Neuronal stem cell (in vitro differentiated cells): ENCODE results near the gene KRT79.

Experiments used
- DNase-seq: peaks from one replicate; pipeline ENCODE4 v3.0.0-alpha.2; 2013; ENCODE audit warnings: low spot score
- H2AFZ ChIP-seq: one replicate; pipeline ENCODE4 v1.6.1; 2013; ENCODE audit warnings: mild to moderate bottlenecking, low read length, inconsistent platforms
- H2AK5ac ChIP-seq: 2 replicates; pipeline ENCODE4 v1.6.1; 2013; ENCODE audit warnings: low read depth, mild to moderate bottlenecking, inconsistent platforms, low read length, moderate library complexity, mixed read lengths
- H2BK120ac ChIP-seq: 2 replicates; pipeline ENCODE4 v1.6.1; 2013; ENCODE audit warnings: low read depth, mild to moderate bottlenecking, inconsistent platforms, low read length, moderate library complexity, mixed read lengths
- H2BK12ac ChIP-seq: one replicate; pipeline ENCODE4 v1.6.1; 2013; ENCODE audit warnings: low read length, inconsistent platforms
- H2BK15ac ChIP-seq: 2 replicates; pipeline ENCODE4 v1.6.1; 2013; ENCODE audit warnings: mild to moderate bottlenecking, low read length, inconsistent platforms, mixed read lengths
- H2BK5ac ChIP-seq: one replicate; pipeline ENCODE4 v1.6.1; 2013; ENCODE audit warnings: inconsistent platforms, mild to moderate bottlenecking, low read length, moderate library complexity
- H3K14ac ChIP-seq: one replicate; pipeline ENCODE4 v1.6.1; 2013; ENCODE audit warnings: low read length, inconsistent platforms
- H3K18ac ChIP-seq: 2 replicates; pipeline ENCODE4 v1.6.1; 2013; ENCODE audit warnings: low read length, inconsistent platforms
- H3K23ac ChIP-seq: 2 replicates; pipeline ENCODE4 v1.6.1; 2013; ENCODE audit warnings: low read depth, mild to moderate bottlenecking, mixed read lengths, low read length, inconsistent platforms; ENCODE audit not compliant: poor library complexity
- H3K27ac ChIP-seq: replicated peaks from 3 replicates; pipeline ENCODE4 v1.5.1; 2013; ENCODE audit warnings: low read length, inconsistent platforms
- H3K27me3 ChIP-seq, 3 experiments: 2 replicates each; pipeline ENCODE4 v1.6.1; 2013; ENCODE audit warnings: low read length in 3 of 3, mild to moderate bottlenecking in 2 of 3, inconsistent platforms in 1 of 3, low read depth in 1 of 3, mixed read lengths in 1 of 3, moderate library complexity in 1 of 3; ENCODE audit not compliant: control insufficient read depth in 3 of 3, insufficient read depth in 3 of 3
- H3K36me3 ChIP-seq, 2 donors: replicated peaks in 1 of 2; 2 replicates each; pipeline ENCODE4 v1.6.1; 2013; ENCODE audit warnings: low read length in 2 of 2; ENCODE audit not compliant: control insufficient read depth in 2 of 2, insufficient read depth in 2 of 2
- H3K4ac ChIP-seq: 2 replicates; pipeline ENCODE4 v1.6.1; 2013; ENCODE audit warnings: inconsistent platforms, mild to moderate bottlenecking, low read length, moderate library complexity
- H3K4me1 ChIP-seq, 2 donors: 1 replicate in 1 of 2; 2 replicates in 1 of 2; pipeline ENCODE4 v1.6.1; 2013; ENCODE audit warnings: low read length in 2 of 2, low read depth in 1 of 2; ENCODE audit not compliant: control insufficient read depth in 2 of 2, insufficient read depth in 1 of 2
- H3K4me2 ChIP-seq: one replicate; pipeline ENCODE4 v1.6.1; 2013; ENCODE audit warnings: mild to moderate bottlenecking, low read length, inconsistent platforms; ENCODE audit not compliant: insufficient read depth, poor library complexity, severe bottlenecking
- H3K4me3 ChIP-seq, 2 donors: 2 replicates each; pipeline ENCODE4 v1.5.1; 2013; ENCODE audit warnings: low read length in 2 of 2, mild to moderate bottlenecking in 2 of 2, inconsistent platforms in 1 of 2, moderate library complexity in 1 of 2
- H3K79me1 ChIP-seq: one replicate; pipeline ENCODE4 v1.6.1; 2013; ENCODE audit warnings: low read depth, mild to moderate bottlenecking, inconsistent platforms, low read length, moderate library complexity
- H3K9ac ChIP-seq: one replicate; pipeline ENCODE4 v1.6.1; 2013; ENCODE audit warnings: mild to moderate bottlenecking, low read depth, low read length, inconsistent platforms; ENCODE audit not compliant: poor library complexity
- H3K9me3 ChIP-seq, 2 donors: replicated peaks in 1 of 2; 2 replicates each; pipeline versions ENCODE3 to v1.6.1; 2013; ENCODE audit warnings: low read length in 2 of 2, mild to moderate bottlenecking in 2 of 2, inconsistent platforms in 1 of 2, low read depth in 1 of 2, mixed read lengths in 1 of 2, moderate library complexity in 1 of 2; ENCODE audit not compliant: control insufficient read depth in 2 of 2, insufficient read depth in 1 of 2
- H4K8ac ChIP-seq: one replicate; pipeline ENCODE4 v1.6.1; 2013; ENCODE audit warnings: low read depth, mild to moderate bottlenecking, inconsistent platforms, low read length, moderate library complexity
- H4K91ac ChIP-seq: one replicate; pipeline ENCODE4 v1.6.1; 2013; ENCODE audit warnings: low read length, low read depth, mild to moderate bottlenecking, inconsistent platforms; ENCODE audit not compliant: poor library complexity
- WGBS, 2 donors: extraction: QIAGEN DNeasy Blood & Tissue Kit; methylation state at CpG; one replicate each; pipeline ENCODE4 v1.1.7; 2013; ENCODE audit warnings: missing lambda C conversion rate in 2 of 2, mixed read lengths in 1 of 2; ENCODE audit not compliant: insufficient read length in 2 of 2, insufficient replicate concordance in 1 of 2; ENCODE audit errors: extremely low coverage in 2 of 2; 5-methylcytosine and 5-hydroxymethylcytosine counted together

The KRT79 gene

GRCh38 chr12:52867642-52868041 is 33.5 kb upstream of the KRT79 start:
- no peak overlapping the region for H2BK12ac ChIP-seq
- no CpG with 5 or more reads among the region's 9 CpGs for WGBS, 2 donors
- H3K18ac ChIP-seq = peak overlapping the region; percentile 79
- no peak overlapping the region for H2AFZ ChIP-seq
- no peak overlapping the region for H3K4me2 ChIP-seq
- peaks cover 0 to 5% of the 10 kb centered on the region in 2 donors for H3K4me1 ChIP-seq
- H3K27me3 ChIP-seq = peaks cover 0 to 8% (median 0%) of the 10 kb centered on the region in 3 experiments
- no peak overlapping the region for H3K27ac ChIP-seq
- no peak for DNase-seq
- peak overlapping the region; percentile 81 for H3K4ac ChIP-seq
- no peak overlapping the region for H3K14ac ChIP-seq
- H3K23ac ChIP-seq = no peak overlapping the region
- no peak overlapping the region for H2BK5ac ChIP-seq
- H3K79me1 ChIP-seq = no peaks in the 10 kb centered on the region
- H2AK5ac ChIP-seq = peak overlapping the region; percentile 70
- no peak overlapping the region for H4K91ac ChIP-seq
- H3K4me3 ChIP-seq = no peak overlapping the region
- no peaks in the 10 kb centered on the region for H3K9me3 ChIP-seq
- H2BK120ac ChIP-seq = no peak overlapping the region
- no peak overlapping the region for H3K9ac ChIP-seq
- H4K8ac ChIP-seq = no peak overlapping the region
- H3K36me3 ChIP-seq = no peaks in the 10 kb centered on the region
- H2BK15ac ChIP-seq = no peak overlapping the region

- Histone ChIP-seq H3K4me2 (no peak overlapping the region), H2BK15ac (no peak overlapping the region), H3K4ac (peak overlapping the region; percentile 53), H2BK5ac (no peak overlapping the region), H3K9me3 (no peaks in the 10 kb centered on the region), H2AK5ac (peak overlapping the region; percentile 28), H3K27me3 (peaks cover 0 to 4% (median 0%) of the 10 kb centered on the region in 3 experiments), H3K14ac (peak overlapping the region; percentile 21), H3K36me3 (no peaks in the 10 kb centered on the region), H3K79me1 (no peaks in the 10 kb centered on the region), H3K27ac (no peak overlapping the region), H3K18ac (peak overlapping the region; percentile 19), H2BK120ac (no peak overlapping the region), H4K91ac (no peak overlapping the region), H3K23ac (peak overlapping the region; percentile 12), H3K4me1 (peaks cover 0 to 5% of the 10 kb centered on the region in 2 donors), H4K8ac (no peak overlapping the region), H3K9ac (peak overlapping the region; percentile 12), H2BK12ac (no peak overlapping the region), H2AFZ (no peak overlapping the region), H3K4me3 (no peak overlapping the region)
- no peak for DNase-seq
- WGBS, 2 donors = no CpG with 5 or more reads among the region's 5 CpGs
Observed at GRCh38 chr12:52867152-52867551, 33.0 kb upstream of the KRT79 start.

GRCh38 chr12:52865090-52865944 is 31.2 kb upstream of the KRT79 start:
- H4K91ac ChIP-seq = no peak overlapping the region
- no peak overlapping the region for H3K23ac ChIP-seq
- no peak overlapping the region for H3K18ac ChIP-seq
- peak; percentile 78 for DNase-seq
- H3K27ac ChIP-seq = no peak overlapping the region
- H3K4me1 ChIP-seq = peaks cover 0 to 4% of the 10 kb centered on the region in 2 donors
- H3K79me1 ChIP-seq = no peaks in the 10 kb centered on the region
- H2AFZ ChIP-seq = no peak overlapping the region
- no CpG with 5 or more reads among the region's 10 CpGs for WGBS, 2 donors
- no peaks in the 10 kb centered on the region for H3K9me3 ChIP-seq
- H3K9ac ChIP-seq = no peak overlapping the region
- H2BK120ac ChIP-seq = no peak overlapping the region
- no peak overlapping the region for H3K14ac ChIP-seq
- no peak overlapping the region for H2BK12ac ChIP-seq
- no peak overlapping the region for H2BK5ac ChIP-seq
- no peak overlapping the region for H4K8ac ChIP-seq
- H3K36me3 ChIP-seq = no peaks in the 10 kb centered on the region
- H2AK5ac ChIP-seq = no peak overlapping the region
- H3K4me2 ChIP-seq = no peak overlapping the region
- H2BK15ac ChIP-seq = no peak overlapping the region
- H3K4me3 ChIP-seq = no peak overlapping the region
- H3K4ac ChIP-seq = no peak overlapping the region
- no peaks in the 10 kb centered on the region for H3K27me3 ChIP-seq

GRCh38 chr12:52862023-52862422 is 27.9 kb upstream of the KRT79 start:
- peak overlapping the region; percentile 18 for H3K18ac ChIP-seq
- no peak overlapping the region for H2AK5ac ChIP-seq
- H2BK120ac ChIP-seq = no peak overlapping the region
- no peak overlapping the region for H2BK5ac ChIP-seq
- H3K14ac ChIP-seq = no peak overlapping the region
- H3K9ac ChIP-seq = no peak overlapping the region
- H4K8ac ChIP-seq = no peak overlapping the region
- no peak overlapping the region for H2AFZ ChIP-seq
- H3K4me1 ChIP-seq = peaks cover 0 to 3% of the 10 kb centered on the region in 2 donors
- no peak for DNase-seq
- WGBS, 2 donors = no CpG with 5 or more reads among the region's 2 CpGs
- no peak overlapping the region for H2BK12ac ChIP-seq
- H3K9me3 ChIP-seq = no peaks in the 10 kb centered on the region
- no peaks in the 10 kb centered on the region for H3K27me3 ChIP-seq
- peak overlapping the region; percentile 6 for H2BK15ac ChIP-seq
- H3K23ac ChIP-seq = no peak overlapping the region
- H3K4me3 ChIP-seq = no peak overlapping the region
- H3K79me1 ChIP-seq = no peaks in the 10 kb centered on the region
- no peak overlapping the region for H3K4ac ChIP-seq
- no peaks in the 10 kb centered on the region for H3K36me3 ChIP-seq
- no peak overlapping the region for H4K91ac ChIP-seq
- no peak overlapping the region for H3K4me2 ChIP-seq
- H3K27ac ChIP-seq = no peak overlapping the region
